ENCODE results near the gene HERC4. TPM values are rescaled to one million over a fixed set of nuclear protein-coding genes. Genes with fewer than 3 reads are reported as not detected.

Gene HERC4
- total and polyA plus RNA-seq, 2 donors (not counting 1 experiment from before 2014, with no cell fraction given) = 53.1 to 140 TPM

- Histone ChIP-seq H3K27me3 (ENCODE audit: control insufficient read depth, insufficient read depth, low read length) (no peaks in the 10 kb centered on the region), H3K4me3 (replicated peaks in 1 of 4; ENCODE audit: control extremely low read depth in 1 of 4, insufficient read depth in 1 of 4, low read depth in 3 of 4, low read length in 4 of 4) (no peak overlapping the region), H4K20me1 (ENCODE audit: control insufficient read depth, extremely low read depth, insufficient read depth, low read length) (no peaks in the 10 kb centered on the region), H3K4me1 (ENCODE audit: control insufficient read depth, extremely low read depth, insufficient read depth, low read length) (no peaks in the 10 kb centered on the region), H3K36me3 (ENCODE audit: control insufficient read depth, insufficient read depth, low read length) (peaks cover 2% of the 10 kb centered on the region), H2AFZ (ENCODE audit: low read length) (no peak overlapping the region), H3K4me2 (ENCODE audit: extremely low read depth, insufficient read depth, low read length) (no peak overlapping the region), H3K79me2 (ENCODE audit: control insufficient read depth, insufficient read depth, low read length) (no peaks in the 10 kb centered on the region), H3K27ac (ENCODE audit: insufficient read depth, low read length) (no peak overlapping the region), H3K9me3 (ENCODE audit: control insufficient read depth, insufficient read depth, low read depth, low read length) (no peaks in the 10 kb centered on the region), H3K9ac (ENCODE audit: insufficient read depth, low read length) (no peak overlapping the region)
- TF ChIP-seq CTCF (conservative IDR thresholded peaks at IDR 0.05 in 1 of 2, IDR thresholded peaks at IDR 0.05 in 1 of 2; ENCODE audit: low read depth in 1 of 2, low read length in 2 of 2) = no peak
- TF ChIP-seq EZH2 (IDR thresholded peaks at IDR 0.05; ENCODE audit: low read length, missing control alignments) = no peak
- no peak for DNase-seq (ENCODE audit: low read depth in 2 of 2)
Observed at GRCh38 chr10:67921065-67921464, 154.0 kb downstream of the HERC4 start.

- Histone ChIP-seq H3K79me2 (ENCODE audit: control insufficient read depth, insufficient read depth, low read length) (no peaks in the 10 kb centered on the region), H3K27me3 (ENCODE audit: control insufficient read depth, insufficient read depth, low read length) (no peaks in the 10 kb centered on the region), H3K4me3 (replicated peaks in 1 of 4; ENCODE audit: control extremely low read depth in 1 of 4, insufficient read depth in 1 of 4, low read depth in 3 of 4, low read length in 4 of 4) (no peak overlapping the region), H4K20me1 (ENCODE audit: control insufficient read depth, extremely low read depth, insufficient read depth, low read length) (no peaks in the 10 kb centered on the region), H3K4me2 (ENCODE audit: extremely low read depth, insufficient read depth, low read length) (no peak overlapping the region), H3K4me1 (ENCODE audit: control insufficient read depth, extremely low read depth, insufficient read depth, low read length) (no peaks in the 10 kb centered on the region), H2AFZ (ENCODE audit: low read length) (no peak overlapping the region), H3K9ac (ENCODE audit: insufficient read depth, low read length) (no peak overlapping the region), H3K9me3 (ENCODE audit: control insufficient read depth, insufficient read depth, low read depth, low read length) (no peaks in the 10 kb centered on the region), H3K36me3 (ENCODE audit: control insufficient read depth, insufficient read depth, low read length) (peaks cover 2% of the 10 kb centered on the region), H3K27ac (ENCODE audit: insufficient read depth, low read length) (no peak overlapping the region)
- DNase-seq (ENCODE audit: low read depth in 2 of 2) = no peak
- TF ChIP-seq EZH2 (IDR thresholded peaks at IDR 0.05; ENCODE audit: low read length, missing control alignments) (no peak), CTCF (conservative IDR thresholded peaks at IDR 0.05 in 1 of 2, IDR thresholded peaks at IDR 0.05 in 1 of 2; ENCODE audit: low read depth in 1 of 2, low read length in 2 of 2) (no peak)
Observed at GRCh38 chr10:67917679-67918078, 157.4 kb downstream of the HERC4 start.

- H3K9me3 ChIP-seq (ENCODE audit: control insufficient read depth, insufficient read depth, low read depth, low read length) = no peaks in the 10 kb centered on the region
- H2AFZ ChIP-seq (ENCODE audit: low read length) = no peak overlapping the region
- TF ChIP-seq EZH2 (IDR thresholded peaks at IDR 0.05; ENCODE audit: low read length, missing control alignments) (no peak), CTCF (conservative IDR thresholded peaks at IDR 0.05 in 1 of 2, IDR thresholded peaks at IDR 0.05 in 1 of 2; ENCODE audit: low read depth in 1 of 2, low read length in 2 of 2) (no peak)
- no peaks in the 10 kb centered on the region for H3K4me1 ChIP-seq (ENCODE audit: control insufficient read depth, extremely low read depth, insufficient read depth, low read length)
- H3K9ac ChIP-seq (ENCODE audit: insufficient read depth, low read length) = no peak overlapping the region
- DNase-seq (ENCODE audit: low read depth in 2 of 2) = no peak
- peaks cover 2% of the 10 kb centered on the region for H3K36me3 ChIP-seq (ENCODE audit: control insufficient read depth, insufficient read depth, low read length)
- H3K27me3 ChIP-seq (ENCODE audit: control insufficient read depth, insufficient read depth, low read length) = no peaks in the 10 kb centered on the region
- H3K4me2 ChIP-seq (ENCODE audit: extremely low read depth, insufficient read depth, low read length) = no peak overlapping the region
- H3K79me2 ChIP-seq (ENCODE audit: control insufficient read depth, insufficient read depth, low read length) = no peaks in the 10 kb centered on the region
- no peak overlapping the region for H3K4me3 ChIP-seq (replicated peaks in 1 of 4; ENCODE audit: control extremely low read depth in 1 of 4, insufficient read depth in 1 of 4, low read depth in 3 of 4, low read length in 4 of 4)
- H4K20me1 ChIP-seq (ENCODE audit: control insufficient read depth, extremely low read depth, insufficient read depth, low read length) = no peaks in the 10 kb centered on the region
- H3K27ac ChIP-seq (ENCODE audit: insufficient read depth, low read length) = no peak overlapping the region
Observed at GRCh38 chr10:67917169-67917568, 157.9 kb downstream of the HERC4 start.

All from fibroblast of lung (primary cell).